Activated CD8-positive, alpha-beta memory T cell treated with anti-CD3 and anti-CD28 coated beads, Interleukin-2, amount 50 U/mL, for 48 hours (primary cell): ENCODE measurements around the gene TBP.
"Not testable (repeated sequence)": the region's sequence is repeated elsewhere in the genome, so short reads cannot be mapped to it uniquely, and the experiment has no call there.

Source experiments
- DNase-seq: peaks from one replicate; pipeline ENCODE4 v3.0.0-alpha.2; 2020

Gene TBP

GRCh38 chr6:170554013-170554795 is at the start of gene TBP:
TBP (plus strand) TSS chr6:170554369; CDS start chr6:170557030, 2,661 bp downstream.
- peak; percentile 97 for DNase-seq

GRCh38 chr6:170504479-170504878 is 49.7 kb upstream of the TBP start:
- no peak for DNase-seq

- no peak for DNase-seq
Measured at GRCh38 chr6:170505306-170505705, 48.9 kb upstream of the TBP start.

GRCh38 chr6:170506446-170506845 is 47.7 kb upstream of the TBP start:
- DNase-seq, result no peak

GRCh38 chr6:170507728-170508127 is 46.4 kb upstream of the TBP start:
- DNase-seq, result not testable (repeated sequence)

GRCh38 chr6:170508275-170508674 is 45.9 kb upstream of the TBP start:
- not testable (repeated sequence) for DNase-seq

GRCh38 chr6:170508892-170509722 is 45.1 kb upstream of the TBP start:
- not testable (repeated sequence) for DNase-seq

GRCh38 chr6:170509723-170510018 is 44.5 kb upstream of the TBP start:
- DNase-seq, result no peak

- DNase-seq, result no peak
Measured at GRCh38 chr6:170510631-170511030, 43.5 kb upstream of the TBP start.

- DNase-seq, result no peak
Measured at GRCh38 chr6:170512249-170512648, 41.9 kb upstream of the TBP start.

- DNase-seq, result no peak
Measured at GRCh38 chr6:170514908-170515307, 39.3 kb upstream of the TBP start.

- DNase-seq, result no peak
Measured at GRCh38 chr6:170516783-170517616, 37.2 kb upstream of the TBP start.

- DNase-seq, result no peak
Measured at GRCh38 chr6:170522565-170523183, 31.5 kb upstream of the TBP start.

- DNase-seq, result no peak
Measured at GRCh38 chr6:170523256-170524171, 30.7 kb upstream of the TBP start.

GRCh38 chr6:170524172-170524502 is 30.0 kb upstream of the TBP start:
- DNase-seq, result no peak

GRCh38 chr6:170525795-170526194 is 28.4 kb upstream of the TBP start:
- DNase-seq, result no peak

- not testable (repeated sequence) for DNase-seq
Measured at GRCh38 chr6:170527995-170528394, 26.2 kb upstream of the TBP start.

- peak; percentile 81 for DNase-seq
Measured at GRCh38 chr6:170529839-170530469, 24.2 kb upstream of the TBP start.

GRCh38 chr6:170532867-170533488 is 21.2 kb upstream of the TBP start:
- DNase-seq, result no peak

GRCh38 chr6:170533792-170534191 is 20.4 kb upstream of the TBP start:
- DNase-seq, result no peak

GRCh38 chr6:170535004-170535403 is 19.2 kb upstream of the TBP start:
- DNase-seq, result no peak
